Brain pericyte (primary cell): ENCODE measurements around the gene PRPF6.
A peak's percentile ranks its signal among the peaks of the same experiment; 100 is the strongest.

Experiments
- DNase-seq: peaks from one replicate; pipeline ENCODE4 v3.0.0-alpha.2; 2012; ENCODE audit warnings: low read depth, low spot score

PRPF6 gene

GRCh38 chr20:63980806-63981728 is at the start of gene PRPF6:
Gene PRPF6 (plus strand): TSS chr20:63981132. CDS start chr20:63981246, 114 bp downstream.
- peak; percentile 76 for DNase-seq

GRCh38 chr20:63931735-63932134 is 49.2 kb upstream of the PRPF6 start:
- no peak for DNase-seq

- DNase-seq, result no peak
Measured at GRCh38 chr20:63932606-63933160, 48.2 kb upstream of the PRPF6 start.

GRCh38 chr20:63933646-63934045 is 47.3 kb upstream of the PRPF6 start:
- DNase-seq, result no peak

GRCh38 chr20:63934271-63935068 is 46.5 kb upstream of the PRPF6 start:
- no peak for DNase-seq

GRCh38 chr20:63935447-63935846 is 45.5 kb upstream of the PRPF6 start:
- DNase-seq, result no peak

- no peak for DNase-seq
Measured at GRCh38 chr20:63937596-63937995, 43.3 kb upstream of the PRPF6 start.

- DNase-seq, result no peak
Measured at GRCh38 chr20:63939061-63939935, 41.6 kb upstream of the PRPF6 start.

- DNase-seq, result no peak
Measured at GRCh38 chr20:63940071-63940471, 40.9 kb upstream of the PRPF6 start.

GRCh38 chr20:63940472-63941266 is 40.3 kb upstream of the PRPF6 start:
- DNase-seq, result no peak

GRCh38 chr20:63941282-63942081 is 39.5 kb upstream of the PRPF6 start:
- DNase-seq, result no peak

- no peak for DNase-seq
Measured at GRCh38 chr20:63942250-63942951, 38.5 kb upstream of the PRPF6 start.

GRCh38 chr20:63942969-63943807 is 37.7 kb upstream of the PRPF6 start:
- no peak for DNase-seq

- DNase-seq, result no peak
Measured at GRCh38 chr20:63943808-63944077, 37.2 kb upstream of the PRPF6 start.

- no peak for DNase-seq
Measured at GRCh38 chr20:63944078-63944941, 36.6 kb upstream of the PRPF6 start.

GRCh38 chr20:63945031-63945658 is 35.8 kb upstream of the PRPF6 start:
- DNase-seq, result no peak
